H1 (cell line): ENCODE data around the gene RPL7L1. TPM values are rescaled to one million over a fixed set of nuclear protein-coding genes. Genes with fewer than 3 reads are reported as not detected.

ENCODE experiments used
- CTCF ChIA-PET: fragments of 300-600 bp; sonication (Branson Sonifier 250); formaldehyde crosslinking; loops from one replicate; lab custom pipeline; 2021; ENCODE audit not compliant: partially characterized antibody; lab: Charles Lee
- POLR2A ChIA-PET: fragments of 300-600 bp; sonication (Branson Sonifier 250); formaldehyde crosslinking; loops from one replicate; lab custom pipeline; 2021; ENCODE audit warnings: inconsistent platforms; ENCODE audit not compliant: partially characterized antibody; lab: Charles Lee
- DNase-seq, 2 experiments: peaks; one replicate each; pipeline versions ENCODE4 v3.0.0 to v3.0.0-alpha.2; 2010 to 2022; ENCODE audit warnings: low spot score in 2 of 2, low read depth in 1 of 2, mixed read lengths in 1 of 2
- FAIRE-seq: peaks from 2 replicates; lab custom pipeline; 2011; peaks lifted over from hg19 to GRCh38; lab: Jason Lieb, UNC
- H2AFZ ChIP-seq: 2 replicates; pipeline ENCODE4 v1.8.1; 2012; ENCODE audit warnings: low read length, inconsistent platforms
- H2AK5ac ChIP-seq: 2 replicates; pipeline ENCODE4 v1.6.1; 2013; ENCODE audit warnings: low read depth, low read length
- H2BK120ac ChIP-seq: replicated peaks from 2 replicates; pipeline ENCODE3; 2013; ENCODE audit warnings: low read depth, low read length, inconsistent platforms
- H2BK12ac ChIP-seq: 2 replicates; pipeline ENCODE4 v1.6.1; 2013; ENCODE audit warnings: low read depth, low read length
- H2BK15ac ChIP-seq: 2 replicates; pipeline ENCODE4 v1.6.1; 2013; ENCODE audit warnings: low read length
- H2BK20ac ChIP-seq: 2 replicates; pipeline ENCODE4 v1.6.1; 2013; ENCODE audit warnings: low read length
- H2BK5ac ChIP-seq: 2 replicates; pipeline ENCODE4 v1.6.1; 2013; ENCODE audit warnings: low read depth, low read length
- H3K14ac ChIP-seq: 2 replicates; pipeline ENCODE4 v1.6.1; 2013; ENCODE audit warnings: inconsistent platforms; ENCODE audit not compliant: insufficient read length
- H3K18ac ChIP-seq: 2 replicates; pipeline ENCODE4 v1.6.1; 2013; ENCODE audit warnings: low read length; ENCODE audit errors: extremely low read depth
- H3K23ac ChIP-seq: 2 replicates; pipeline ENCODE4 v1.6.1; 2013; ENCODE audit warnings: inconsistent platforms; ENCODE audit not compliant: insufficient read length
- H3K23me2 ChIP-seq: 2 replicates; pipeline ENCODE4 v1.6.1; 2013; ENCODE audit warnings: low read depth, low read length
- H3K27ac ChIP-seq: 2 replicates; pipeline ENCODE4 v1.6.1; 2011; ENCODE audit warnings: low read depth, low read length, inconsistent platforms
- H3K27me3 ChIP-seq, 4 experiments: replicated peaks in 1 of 4; 1 replicate in 1 of 4; 2 replicates in 3 of 4; pipeline versions ENCODE4 v1.6.1 to v1.8.1; 2011 to 2013; ENCODE audit warnings: low read length in 3 of 4, mild to moderate bottlenecking in 3 of 4, inconsistent platforms in 2 of 4, mixed read lengths in 2 of 4, moderate library complexity in 1 of 4; ENCODE audit not compliant: control insufficient read depth in 3 of 4, insufficient read depth in 3 of 4; ENCODE audit errors: extremely low read depth in 1 of 4
- H3K36me3 ChIP-seq, 4 experiments: 2 replicates each; pipeline versions ENCODE4 v1.6.1 to v1.8.1; 2011 to 2013; ENCODE audit warnings: mild to moderate bottlenecking in 4 of 4, low read length in 3 of 4, moderate library complexity in 2 of 4, control low read depth in 1 of 4, inconsistent platforms in 1 of 4; ENCODE audit not compliant: insufficient read depth in 4 of 4, control insufficient read depth in 2 of 4
- H3K4ac ChIP-seq: replicated peaks from 2 replicates; pipeline ENCODE3; 2013; ENCODE audit warnings: low read length, low read depth, mixed read lengths, inconsistent platforms; ENCODE audit not compliant: insufficient read length
- H3K4me1 ChIP-seq, 4 experiments: replicated peaks in 1 of 4; 1 replicate in 1 of 4; 2 replicates in 3 of 4; pipeline versions ENCODE4 v1.6.1 to v1.8.1; 2011 to 2013; ENCODE audit warnings: low read length in 3 of 4, inconsistent platforms in 2 of 4, mixed read lengths in 1 of 4; ENCODE audit not compliant: insufficient read depth in 4 of 4, control insufficient read depth in 3 of 4
- H3K4me2 ChIP-seq, 2 experiments: 2 replicates each; pipeline versions ENCODE4 v1.6.1 to v1.8.1; 2011 to 2013; ENCODE audit warnings: low read depth in 2 of 2, low read length in 2 of 2, control low read depth in 1 of 2, inconsistent platforms in 1 of 2, mild to moderate bottlenecking in 1 of 2; ENCODE audit not compliant: insufficient read depth in 1 of 2
- H3K4me3 ChIP-seq, 4 experiments: fragments of 200-600, 300-600 bp in 1 of 4; sonication (generic), shearing (Covaris generic), sonication (Bioruptor Twin) in 1 of 4; 2 replicates each; pipeline versions ENCODE4 v1.5.1 to v1.8.1; 2011 to 2016; ENCODE audit warnings: low read length in 4 of 4, low read depth in 3 of 4, control low read depth in 2 of 4, inconsistent platforms in 2 of 4, mild to moderate bottlenecking in 2 of 4, mixed read lengths in 1 of 4, moderate library complexity in 1 of 4; ENCODE audit not compliant: insufficient read depth in 2 of 4; ENCODE audit errors: extremely low read depth in 1 of 4
- H3K56ac ChIP-seq: replicated peaks from 2 replicates; pipeline ENCODE3; 2013; ENCODE audit warnings: low read depth, mild to moderate bottlenecking, mixed read lengths, low read length, inconsistent platforms; ENCODE audit not compliant: insufficient read length
- H3K79me1 ChIP-seq: 2 replicates; pipeline ENCODE4 v1.6.1; 2013; ENCODE audit warnings: low read depth, low read length, control low read depth
- H3K79me2 ChIP-seq, 2 experiments: 2 replicates each; pipeline versions ENCODE4 v1.6.1 to v1.8.1; 2012 to 2013; ENCODE audit warnings: low read length in 2 of 2, mild to moderate bottlenecking in 2 of 2, inconsistent platforms in 1 of 2; ENCODE audit not compliant: insufficient read depth in 2 of 2, control insufficient read depth in 1 of 2
- H3K9ac ChIP-seq, 4 experiments: replicated peaks in 1 of 4; 1 replicate in 1 of 4; 2 replicates in 3 of 4; pipeline versions ENCODE4 v1.6.1 to v1.8.1; 2011 to 2013; ENCODE audit warnings: low read depth in 3 of 4, low read length in 3 of 4, control low read depth in 2 of 4, mild to moderate bottlenecking in 2 of 4, moderate library complexity in 2 of 4, inconsistent platforms in 1 of 4; ENCODE audit errors: extremely low read depth in 1 of 4
- H3K9me3 ChIP-seq, 2 experiments: 2 replicates each; pipeline versions ENCODE4 v1.6.1 to v1.8.1; 2012 to 2013; ENCODE audit warnings: mild to moderate bottlenecking in 2 of 2, moderate library complexity in 2 of 2, control low read depth in 1 of 2, inconsistent platforms in 1 of 2, low read depth in 1 of 2, low read length in 1 of 2, mixed read lengths in 1 of 2; ENCODE audit not compliant: insufficient read depth in 2 of 2
- H4K20me1 ChIP-seq, 2 experiments: replicated peaks in 1 of 2; 2 replicates each; pipeline versions ENCODE3 to v1.8.1; 2011 to 2013; ENCODE audit warnings: inconsistent platforms in 2 of 2, low read length in 2 of 2, mild to moderate bottlenecking in 1 of 2; ENCODE audit not compliant: insufficient read depth in 2 of 2, control insufficient read depth in 1 of 2
- H4K5ac ChIP-seq: 2 replicates; pipeline ENCODE4 v1.6.1; 2013; ENCODE audit warnings: low read length, low read depth, mixed read lengths, inconsistent platforms; ENCODE audit not compliant: insufficient read length
- H4K8ac ChIP-seq: 2 replicates; pipeline ENCODE4 v1.8.0; 2013; ENCODE audit warnings: mild to moderate bottlenecking, moderate library complexity, low read length, inconsistent platforms; ENCODE audit not compliant: insufficient read depth; ENCODE audit errors: extremely low read depth
- H4K91ac ChIP-seq: replicated peaks from 2 replicates; pipeline ENCODE3; 2013; ENCODE audit warnings: low read length, mixed read lengths, inconsistent platforms; ENCODE audit not compliant: insufficient read length
- ASH2L ChIP-seq: fragments of 200-600, 300-600 bp; sonication (generic); IDR thresholded peaks from one replicate; pipeline ENCODE4 v1.7.1; 2017; ENCODE audit warnings: low read length
- BACH1 ChIP-seq: IDR thresholded peaks from 2 replicates; pipeline ENCODE4 v1.6.1; 2012; ENCODE audit warnings: low read length, improper control_type of control experiment
- GABPA ChIP-seq: IDR thresholded peaks from 2 replicates; pipeline ENCODE4 v1.6.1; 2011; ENCODE audit warnings: mild to moderate bottlenecking, low read length, moderate library complexity, borderline replicate concordance; ENCODE audit not compliant: insufficient read depth
- RNF2 ChIP-seq: fragments of 200-900, 300-1000 bp; sonication (generic); IDR thresholded peaks from 2 replicates; pipeline ENCODE4 v1.7.1; 2016; ENCODE audit warnings: borderline replicate concordance, low read depth, mild to moderate bottlenecking, antibody characterized with exemption, low read length; ENCODE audit not compliant: poor library complexity, severe bottlenecking; ENCODE audit errors: missing control alignments
- WGBS, 2 experiments: shearing (Covaris generic) in 1 of 2; methylation state at CpG; one replicate each; pipeline versions ENCODE4 v1.1.6 to v1.1.7; 2013 to 2015; ENCODE audit warnings: low lambda C conversion rate in 2 of 2, mixed read lengths in 2 of 2, inconsistent platforms in 1 of 2, low coverage in 1 of 2, missing lambda C conversion rate in 1 of 2; ENCODE audit not compliant: insufficient replicate concordance in 2 of 2, insufficient coverage in 1 of 2, insufficient read length in 1 of 2; ENCODE audit errors: extremely low coverage in 1 of 2, missing lambda C conversion rate in 1 of 2; 5-methylcytosine and 5-hydroxymethylcytosine counted together
- polyA plus RNA-seq, 7 experiments: library from polyadenylated mRNA; depleted of rRNA in 3 of 7; stranded (reverse) in 5 of 7; unstranded in 2 of 7; fragments of >200 nt in 5 of 7; fragments of 200-250 nt in 2 of 7; gene quantifications; 1 replicate in 5 of 7; 2 replicates in 1 of 7; 4 replicates in 1 of 7; pipeline versions ENCODE4 v1.2.1 to v1.2.3, GENCODE V29; 2011 to 2013; ENCODE audit warnings: missing spikeins in 2 of 7, mixed read lengths in 2 of 7
- total RNA-seq: library from RNA; stranded (reverse); fragmentation: NEBNext Ultra II Directional; extraction: Animal tissue kit (Norgen Biotek cat#: 25700); gene quantifications from 2 replicates; pipeline ENCODE4 v1.2.1, GENCODE V29; 2021

RPL7L1 gene
- total and polyA plus RNA-seq, 2 of the 8 experiments (the other 6 are each of a cell fraction or from before 2014, with no cell fraction given) = 31.0 to 117 TPM

DNA sequence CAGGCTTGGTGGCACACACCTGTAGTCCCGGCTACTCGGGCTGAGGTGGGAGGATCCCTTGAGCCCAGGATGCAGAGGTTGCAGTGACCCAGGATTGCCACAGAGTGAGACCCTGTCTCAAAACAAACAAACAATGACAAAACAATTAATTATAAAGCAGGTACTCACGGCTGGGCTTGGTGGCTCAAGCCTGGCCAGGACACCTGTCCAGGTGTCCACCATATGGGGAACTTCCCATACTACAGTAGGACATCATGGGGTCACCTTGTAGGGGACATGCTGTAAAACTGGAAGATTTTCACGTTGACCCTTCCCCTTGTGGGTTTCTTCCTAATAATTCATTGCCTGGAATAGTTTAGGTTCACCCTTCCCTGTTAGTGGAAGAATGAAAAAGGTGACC, 30.7 kb upstream of the RPL7L1 start:
- Histone ChIP-seq H3K27me3 (no peaks in the 10 kb centered on the region), H3K79me1 (no peaks in the 10 kb centered on the region; the same call in 1 of the 2 replicates), H3K23ac (no peak overlapping the region), H3K9ac (no peak overlapping the region), H3K18ac (no peak overlapping the region), H4K91ac (no peak overlapping the region), H2BK12ac (no peak overlapping the region), H3K56ac (no peak overlapping the region), H3K9me3 (no peaks in the 10 kb centered on the region; a peak in 1 of 4 replicates), H4K8ac (no peak overlapping the region), H3K4ac (no peak overlapping the region), H2AFZ (no peak overlapping the region), H3K14ac (no peak overlapping the region), H2BK5ac (no peak overlapping the region), H4K20me1 (no peaks in the 10 kb centered on the region), H3K27ac (no peak overlapping the region), H2BK20ac (no peak overlapping the region), H3K36me3 (peaks cover 0 to 15% (median 4%) of the 10 kb centered on the region in 4 experiments; a peak in 2 of 8 replicates), H3K4me2 (no peak overlapping the region), H2BK15ac (no peak overlapping the region), H4K5ac (no peak overlapping the region), H3K4me1 (no peaks in the 10 kb centered on the region), H2AK5ac (no peak overlapping the region), H2BK120ac (no peak overlapping the region), H3K79me2 (no peaks in the 10 kb centered on the region), H3K23me2 (no peaks in the 10 kb centered on the region), H3K4me3 (no peak overlapping the region)
- WGBS, 2 experiments = 94% methylated on average over 4 of the region's 4 CpGs; no CpG with 5 or more reads in 1 of the 2 experiments
- CTCF ChIA-PET = no interaction called here
- TF ChIP-seq BACH1 = no peak
- no peak for TF ChIP-seq RNF2
- TF ChIP-seq ASH2L = no peak
- no peak for TF ChIP-seq GABPA
- FAIRE-seq (no peak), DNase-seq (no peak)
- POLR2A ChIA-PET = interaction anchor here (2.4 kb wide), 1 partner anchor 31 kb away, joined by 6 read pairs; the partner anchor contains the start of gene RPL7L1
